PC-3 (cell line): Measurements from ENCODE around the gene PHTF2. TPM values are rescaled to one million over a fixed set of nuclear protein-coding genes. Genes with fewer than 3 reads are reported as not detected.

Source experiments
- ATAC-seq: fragments of 200-7000 bp; cut with Tn5 transposase; 2 replicates; pipeline ENCODE4 v1.9.1; 2020; ENCODE audit warnings: mild to moderate bottlenecking, moderate library complexity
- BruUV-seq: library from RNA; stranded (reverse); fragments of 400-500 nt; replicated peaks from 2 replicates; lab custom pipeline; 2021; lab: Mats Ljungman, UMichigan
- CTCF ChIA-PET: fragments of 300-600 bp; sonication (Branson Sonifier 250); formaldehyde crosslinking; loops from one replicate; lab custom pipeline; 2022; ENCODE audit warnings: antibody characterized with exemption; lab: Charles Lee
- POLR2A ChIA-PET: fragments of 300-600 bp; sonication (Branson Sonifier 250); formaldehyde crosslinking; loops from one replicate; lab custom pipeline; 2022; ENCODE audit warnings: antibody characterized with exemption; ENCODE audit not compliant: unreplicated experiment; lab: Charles Lee
- DNase-seq: peaks from one replicate; pipeline ENCODE4 v3.0.0-alpha.2; 2015
- H2AFZ ChIP-seq: fragments of 300-600 bp; sonication (generic); 2 replicates; pipeline ENCODE4 v1.6.0; 2016; ENCODE audit warnings: antibody characterized with exemption, low read length
- H3F3A ChIP-seq: fragments of 300-600 bp; sonication (generic); one replicate; pipeline ENCODE4 v1.6.0; 2017; ENCODE audit warnings: antibody characterized with exemption, low read length, control low read depth, mild to moderate bottlenecking; ENCODE audit not compliant: unreplicated experiment
- H3K27ac ChIP-seq: fragments of 300-600 bp; sonication (generic); 2 replicates; pipeline ENCODE4 v1.5.1; 2016; ENCODE audit warnings: mild to moderate bottlenecking, low read length
- H3K27me3 ChIP-seq: fragments of 300-600 bp; sonication (generic); 2 replicates; pipeline ENCODE4 v1.6.1; 2016; ENCODE audit warnings: low read length, mixed read lengths
- H3K36me3 ChIP-seq: fragments of 300-600 bp; sonication (generic); 2 replicates; pipeline ENCODE4 v1.6.1; 2016; ENCODE audit warnings: low read depth, mixed run types, low read length, mixed read lengths
- H3K4me1 ChIP-seq: fragments of 300-600 bp; sonication (generic); 2 replicates; pipeline ENCODE4 v1.5.1; 2016; ENCODE audit warnings: low read length; ENCODE audit not compliant: insufficient read depth
- H3K4me2 ChIP-seq: fragments of 300-600 bp; sonication (generic); 2 replicates; pipeline ENCODE4 v1.6.0; 2016; ENCODE audit warnings: low read length
- H3K4me3 ChIP-seq: fragments of 300-600 bp; sonication (generic); 2 replicates; pipeline ENCODE4 v1.5.1; 2016; ENCODE audit warnings: mild to moderate bottlenecking, low read length, mixed read lengths
- H3K79me2 ChIP-seq: fragments of 300-600 bp; sonication (generic); 2 replicates; pipeline ENCODE4 v1.6.1; 2017; ENCODE audit warnings: low read length, mixed read lengths
- H3K9ac ChIP-seq: fragments of 300-600 bp; sonication (generic); 2 replicates; pipeline ENCODE4 v1.6.0; 2016; ENCODE audit warnings: mild to moderate bottlenecking, low read length
- H3K9me2 ChIP-seq: fragments of 300-600 bp; sonication (generic); replicated peaks from 2 replicates; pipeline ENCODE4 v1.6.1; 2016; ENCODE audit warnings: mixed run types, low read length, mixed read lengths
- H3K9me3 ChIP-seq: fragments of 300-600 bp; sonication (generic); 2 replicates; pipeline ENCODE4 v1.6.1; 2016; ENCODE audit warnings: low read length, mixed read lengths
- H4K20me1 ChIP-seq: fragments of 300-600 bp; sonication (generic); 2 replicates; pipeline ENCODE4 v1.6.1; 2016; ENCODE audit warnings: low read length, mixed read lengths
- CTCF ChIP-seq: fragments of 300-600 bp; sonication (generic); conservative IDR thresholded peaks from 2 replicates; pipeline ENCODE4 v1.5.1; 2017; ENCODE audit warnings: antibody characterized with exemption, low read depth, mild to moderate bottlenecking, low read length
- EZH2 ChIP-seq: fragments of 300-600 bp; sonication (generic); IDR thresholded peaks from one replicate; pipeline ENCODE4 v1.6.1; 2017; ENCODE audit warnings: antibody characterized with exemption, mild to moderate bottlenecking, low read length; ENCODE audit not compliant: unreplicated experiment
- EZH2phosphoT487 ChIP-seq: fragments of 300-600 bp; sonication (generic); IDR thresholded peaks from 2 replicates; pipeline ENCODE4 v1.6.1; 2018; ENCODE audit warnings: mild to moderate bottlenecking, antibody characterized with exemption, low read length, borderline replicate concordance
- intact Hi-C: fragments of 100-400 bp; cut with micrococcal nuclease; formaldehyde crosslinking; loops from 2 replicates; pipeline ENCODE4 v1.9.0; 2023
- total RNA-seq: library from RNA; depleted of rRNA; stranded (reverse); fragments of >200 nt; gene quantifications from 2 replicates; pipeline ENCODE4 v1.2.3, GENCODE V29; 2014

PHTF2 gene
- total RNA-seq, 1 experiment from 2014 or later = 20.4 TPM

GRCh38 chr7:77825131-77825530 is 26.6 kb downstream of the PHTF2 start:
- no TSS peak for BruUV-seq
- DNase-seq (no peak), ATAC-seq (no peak)
- no peak overlapping the region for H3K4me2 ChIP-seq
- H2AFZ ChIP-seq = no peak overlapping the region
- peaks cover 12% of the 10 kb centered on the region for H3K36me3 ChIP-seq
- no peaks in the 10 kb centered on the region for H4K20me1 ChIP-seq
- CTCF ChIA-PET = no interaction called here
- no peaks in the 10 kb centered on the region; the same call in 1 of the 2 replicates for H3K4me1 ChIP-seq
- intact Hi-C loops = no loop called here
- no peak overlapping the region for H3K9ac ChIP-seq
- H3K9me3 ChIP-seq = peaks cover 6% of the 10 kb centered on the region; the same call in 1 of the 2 replicates
- POLR2A ChIA-PET = no interaction called here
- no peak overlapping the region for H3K4me3 ChIP-seq
- peaks cover 4% of the 10 kb centered on the region for H3K79me2 ChIP-seq
- no peak overlapping the region for H3K27ac ChIP-seq
- H3K27me3 ChIP-seq = no peaks in the 10 kb centered on the region
- H3K9me2 ChIP-seq = no peaks in the 10 kb centered on the region
- TF ChIP-seq EZH2phosphoT487 (no peak), EZH2 (no peak), CTCF (no peak)
- H3F3A ChIP-seq = no peaks in the 10 kb centered on the region

- BruUV-seq = no TSS peak
- CTCF ChIA-PET = no interaction called here
- no peaks in the 10 kb centered on the region for H3K79me2 ChIP-seq
Observed at GRCh38 chr7:77826300-77826699, 27.7 kb downstream of the PHTF2 start.

More at GRCh38 chr7:77826300-77826699, 27.7 kb downstream of the PHTF2 start:
- Histone ChIP-seq H3K9me3 (no peaks in the 10 kb centered on the region), H3F3A (no peaks in the 10 kb centered on the region), H3K4me1 (no peaks in the 10 kb centered on the region; the same call in 1 of the 2 replicates), H3K27me3 (no peaks in the 10 kb centered on the region), H3K9ac (no peak overlapping the region), H3K27ac (no peak overlapping the region), H4K20me1 (no peaks in the 10 kb centered on the region), H3K4me2 (no peak overlapping the region), H3K36me3 (peaks cover under 1% of the 10 kb centered on the region; the same call in 1 of the 2 replicates), H3K4me3 (no peak overlapping the region), H2AFZ (no peak overlapping the region), H3K9me2 (no peaks in the 10 kb centered on the region)
- TF ChIP-seq EZH2phosphoT487 = no peak
- TF ChIP-seq CTCF = no peak
- no peak for TF ChIP-seq EZH2
- POLR2A ChIA-PET = no interaction called here
- intact Hi-C loops = no loop called here
- DNase-seq = no peak
- ATAC-seq = no peak
